Ovary (tissue), 9 donors: ENCODE data around the gene KRTAP10-12. TPM values are rescaled to one million over a fixed set of nuclear protein-coding genes. Genes with fewer than 3 reads are reported as not detected.

Experiments used
- DNase-seq, 5 donors: peaks; one replicate each; pipeline ENCODE4 v3.0.0-alpha.2; 2019 to 2020
- H3K27ac ChIP-seq, 2 donors: fragments of 200-600 bp; one replicate each; pipeline versions ENCODE4 v1.5.1 to v1.8.0; 2019 to 2022
- H3K27me3 ChIP-seq: fragments of 200-600 bp; one replicate; pipeline ENCODE4 v1.8.0; 2022
- H3K36me3 ChIP-seq: fragments of 200-600 bp; sonication (generic); one replicate; pipeline ENCODE4 v1.5.1; 2019
- H3K4me1 ChIP-seq: one replicate; pipeline ENCODE4 v1.8.1; 2013; ENCODE audit warnings: mild to moderate bottlenecking, moderate library complexity; ENCODE audit not compliant: insufficient read depth
- H3K4me3 ChIP-seq: fragments of 200-600 bp; sonication (generic); one replicate; pipeline ENCODE4 v1.5.1; 2017
- H3K9me3 ChIP-seq, 2 donors: fragments of 200-600 bp in 1 of 2; sonication (generic) in 1 of 2; one replicate each; pipeline versions ENCODE4 v1.5.1 to v1.8.1; 2013 to 2019; ENCODE audit warnings: mild to moderate bottlenecking in 1 of 2, moderate library complexity in 1 of 2
- EP300 ChIP-seq: sonication (generic); formaldehyde crosslinking; IDR thresholded peaks from one replicate; pipeline ENCODE4 v1.6.1; 2017; ENCODE audit warnings: antibody characterized with exemption
- POLR2A ChIP-seq: fragments of 450-650 bp; IDR thresholded peaks from one replicate; pipeline ENCODE4 v1.6.1; 2017; ENCODE audit warnings: antibody characterized with exemption, mild to moderate bottlenecking, moderate library complexity
- WGBS, 3 donors: extraction: QIAGEN DNeasy Blood & Tissue Kit in 1 of 3; methylation state at CpG; one replicate each; pipeline versions ENCODE4 v1.1.5 to v1.1.7; 2013 to 2017; 5-methylcytosine and 5-hydroxymethylcytosine counted together
- intact Hi-C, 4 donors: fragments of 100-400 bp; cut with DNase I; formaldehyde crosslinking; loops; one replicate each; pipeline versions ENCODE4 v1.11.0 to v1.15.1; 2022 to 2023
- polyA plus RNA-seq, 2 donors: library from polyadenylated mRNA; stranded (reverse); fragments of 200-250 nt in 1 of 2; fragments of 350-450 nt in 1 of 2; fragmentation: Illumina TruSeq in 1 of 2; extraction: RNeasy Lipid Tissue Mini Kit (QIAGEN cat#74804) in 1 of 2; gene quantifications; one replicate each; pipeline ENCODE4 v1.2.3, GENCODE V29; 2013 to 2014
- total RNA-seq, 7 donors: library from RNA; depleted of rRNA in 2 of 7; stranded (reverse); fragments of >200 nt in 2 of 7; fragmentation: NEBNext Ultra II Directional in 3 of 7; extraction: Animal tissue kit (Norgen Biotek cat#: 25700) in 3 of 7; gene quantifications; one replicate each; pipeline versions ENCODE4 v1.1.0 to v1.2.4, GENCODE V29; 2016 to 2023
- TF ChIP-seq, protein P1 (sequence below), 3 donors: fragments of 450-650 bp in 2 of 3; fragments of 200-600 bp in 1 of 3; IDR thresholded peaks; one replicate each; pipeline versions ENCODE4 v1.5.1 to v1.8.0; 2016 to 2022; ENCODE audit warnings: antibody characterized with exemption in 3 of 3, mild to moderate bottlenecking in 1 of 3
- donor health status: DM: no; HTN: no; CAD: no; lungs with moderate emphysema.
- donor health status: DM: no; HTN: no; CAD: no.
- donor health status: Bipolar disorder and iron deficiency.
- donor health status: DM: yes; HTN: yes; CAD: no.
- donor health status: DM: no; HTN: no; CAD: no.
- donor health status: DM: yes; HTN: yes; CAD: no.

Gene KRTAP10-12
- total and polyA plus RNA-seq, 9 donors: not detected

DNA sequence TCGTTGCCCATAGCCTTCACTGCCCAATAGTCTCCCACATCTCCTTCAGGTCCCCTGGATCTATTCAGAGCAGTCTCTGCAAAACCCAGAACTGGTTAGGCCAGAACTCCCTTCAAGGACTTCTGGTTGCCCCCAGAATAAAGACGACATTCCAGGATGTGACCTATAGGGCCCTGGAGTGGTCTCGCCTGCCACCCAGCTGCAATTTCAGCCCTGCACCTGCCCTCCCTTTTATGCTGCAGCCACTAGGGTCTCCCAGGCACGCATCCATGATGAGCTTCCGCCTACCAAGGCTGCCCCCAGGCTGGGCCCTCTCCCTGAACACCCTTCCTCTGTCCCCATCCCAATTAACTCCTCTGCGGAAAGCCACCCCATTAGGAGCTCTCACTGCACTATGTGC lies 21.6 kb downstream of the KRTAP10-12 start:
- TF ChIP-seq, protein P1, sequence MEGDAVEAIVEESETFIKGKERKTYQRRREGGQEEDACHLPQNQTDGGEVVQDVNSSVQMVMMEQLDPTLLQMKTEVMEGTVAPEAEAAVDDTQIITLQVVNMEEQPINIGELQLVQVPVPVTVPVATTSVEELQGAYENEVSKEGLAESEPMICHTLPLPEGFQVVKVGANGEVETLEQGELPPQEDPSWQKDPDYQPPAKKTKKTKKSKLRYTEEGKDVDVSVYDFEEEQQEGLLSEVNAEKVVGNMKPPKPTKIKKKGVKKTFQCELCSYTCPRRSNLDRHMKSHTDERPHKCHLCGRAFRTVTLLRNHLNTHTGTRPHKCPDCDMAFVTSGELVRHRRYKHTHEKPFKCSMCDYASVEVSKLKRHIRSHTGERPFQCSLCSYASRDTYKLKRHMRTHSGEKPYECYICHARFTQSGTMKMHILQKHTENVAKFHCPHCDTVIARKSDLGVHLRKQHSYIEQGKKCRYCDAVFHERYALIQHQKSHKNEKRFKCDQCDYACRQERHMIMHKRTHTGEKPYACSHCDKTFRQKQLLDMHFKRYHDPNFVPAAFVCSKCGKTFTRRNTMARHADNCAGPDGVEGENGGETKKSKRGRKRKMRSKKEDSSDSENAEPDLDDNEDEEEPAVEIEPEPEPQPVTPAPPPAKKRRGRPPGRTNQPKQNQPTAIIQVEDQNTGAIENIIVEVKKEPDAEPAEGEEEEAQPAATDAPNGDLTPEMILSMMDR (IDR thresholded peaks at IDR 0.05): no peak
- TF ChIP-seq EP300 (no peak), POLR2A (no peak)
- Histone ChIP-seq H3K27me3 (no peaks in the 10 kb centered on the region), H3K36me3 (no peaks in the 10 kb centered on the region), H3K4me3 (no peak overlapping the region), H3K27ac (no peak overlapping the region), H3K4me1 (no peaks in the 10 kb centered on the region), H3K9me3 (no peaks in the 10 kb centered on the region)
- intact Hi-C loops: no loop called here
- WGBS, 3 donors: 47 to 61% (median 54%) methylated on average over 6 of the region's 6 CpGs
- no peak for DNase-seq

DNA sequence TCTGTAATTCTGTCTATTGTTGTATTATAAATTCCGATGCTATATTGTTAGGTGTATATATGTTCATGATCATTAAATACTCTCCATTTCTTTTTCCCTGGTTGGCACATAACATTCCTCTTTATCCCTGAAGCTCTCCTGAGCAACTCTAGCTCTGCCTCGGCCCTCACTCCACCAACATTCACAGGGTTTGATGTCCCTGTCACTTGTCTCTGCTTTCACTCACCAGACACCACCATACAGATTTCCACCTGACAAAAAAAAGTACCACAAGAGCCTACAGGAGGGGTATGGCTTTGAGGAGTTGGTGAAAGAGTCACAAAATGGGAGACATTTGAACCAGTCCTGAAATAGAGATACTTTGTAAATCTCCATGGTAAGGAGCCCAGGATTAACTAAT lies 23.2 kb downstream of the KRTAP10-12 start:
- Histone ChIP-seq H3K4me1 (no peaks in the 10 kb centered on the region), H3K36me3 (no peaks in the 10 kb centered on the region), H3K27ac (no peak overlapping the region), H3K4me3 (no peak overlapping the region), H3K9me3 (no peaks in the 10 kb centered on the region), H3K27me3 (no peaks in the 10 kb centered on the region)
- WGBS, 3 donors: 76 to 87% (median 82%) methylated on average over 2 of the region's 2 CpGs
- TF ChIP-seq, protein P1 (IDR thresholded peaks at IDR 0.05): no peak
- TF ChIP-seq POLR2A (no peak), EP300 (no peak)
- intact Hi-C loops: loop anchor here in 1 of 4 donors (10.0 kb wide), 1 partner anchor 195 kb away; no protein-coding TSS in a partner anchor
- no peak for DNase-seq

DNA sequence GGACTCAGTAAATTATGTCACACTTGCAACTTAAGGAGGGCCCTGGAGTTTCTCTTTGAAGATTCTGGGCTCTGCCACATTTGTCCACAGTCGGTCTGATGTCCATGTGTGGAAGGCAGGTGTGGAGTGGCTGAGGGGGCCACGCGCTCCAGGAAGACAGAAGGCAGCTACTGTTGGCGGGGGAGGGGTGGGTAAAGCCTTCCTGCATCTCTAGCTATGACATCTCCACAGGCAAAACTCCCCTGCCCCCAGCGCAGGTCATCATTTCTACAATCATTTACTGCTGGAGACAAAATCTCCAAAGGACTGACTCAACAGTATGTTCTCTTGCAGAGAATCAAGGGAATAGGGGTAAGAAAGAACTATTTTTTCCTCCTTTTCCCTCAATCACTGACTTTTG lies 25.8 kb downstream of the KRTAP10-12 start:
- Histone ChIP-seq H3K36me3 (no peaks in the 10 kb centered on the region), H3K27ac (no peak overlapping the region), H3K27me3 (no peaks in the 10 kb centered on the region), H3K9me3 (no peaks in the 10 kb centered on the region), H3K4me1 (no peaks in the 10 kb centered on the region), H3K4me3 (no peak overlapping the region)
- no peak for DNase-seq
- intact Hi-C loops: loop anchor here in 1 of 4 donors (10.0 kb wide), 1 partner anchor 198 kb away; no protein-coding TSS in a partner anchor
- TF ChIP-seq, protein P1 (IDR thresholded peaks at IDR 0.05): no peak
- no peak for TF ChIP-seq POLR2A
- no peak for TF ChIP-seq EP300
- WGBS, 3 donors: 32 to 40% (median 38%) methylated on average over 5 of the region's 5 CpGs

DNA sequence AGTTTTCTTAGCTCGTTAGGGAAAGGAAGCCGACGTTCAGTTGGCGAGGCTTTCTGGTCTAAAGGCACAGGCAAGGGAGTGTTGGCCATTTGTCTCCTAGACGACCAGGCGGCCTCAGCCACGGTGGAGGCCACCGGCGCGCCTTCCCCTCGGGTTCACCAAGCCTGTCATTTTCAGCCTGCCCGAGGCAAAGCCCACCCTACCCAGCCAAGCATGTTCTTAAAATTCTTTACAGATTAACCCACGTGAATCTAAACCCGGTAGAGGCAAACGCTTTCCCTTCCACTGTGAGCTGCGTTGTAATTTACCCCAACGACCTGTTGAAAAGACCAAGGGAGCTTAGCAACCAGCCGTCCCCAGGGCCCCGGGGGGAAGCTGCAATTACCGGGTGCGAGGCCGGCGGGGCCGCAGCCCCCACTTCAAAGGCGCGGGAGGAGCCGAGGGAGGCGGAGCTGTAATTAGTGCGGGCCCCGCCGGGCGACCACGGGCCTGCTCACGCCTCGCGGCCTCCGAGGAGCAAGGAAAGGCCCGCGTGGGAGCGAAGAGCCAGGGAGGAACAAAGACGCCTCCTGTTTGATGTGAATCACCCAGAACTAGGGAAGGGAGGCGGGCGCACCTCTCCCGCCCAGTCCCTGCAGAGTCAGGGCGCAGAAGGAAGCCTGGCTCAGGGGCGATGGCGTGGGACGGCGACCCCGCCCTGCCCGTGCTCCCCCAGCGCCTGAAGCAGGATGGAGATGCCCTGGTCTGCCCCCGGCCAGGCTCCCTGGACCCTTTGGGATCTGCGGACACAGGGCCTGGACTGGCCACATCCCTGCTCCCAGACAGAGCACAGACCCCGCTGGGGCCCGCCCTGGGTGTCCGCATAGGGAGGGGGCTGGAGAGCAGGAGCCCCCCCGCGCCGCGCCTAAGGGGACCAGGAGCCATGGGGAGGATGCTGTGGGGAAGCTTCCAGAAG lies 26.5 kb downstream of the KRTAP10-12 start:
- H3K4me3 ChIP-seq: no peak overlapping the region
- TF ChIP-seq EP300 (no peak), POLR2A (no peak)
- TF ChIP-seq, protein P1 (IDR thresholded peaks at IDR 0.05): no peak
- H3K27me3 ChIP-seq: no peaks in the 10 kb centered on the region
- no peak for DNase-seq
- WGBS, 3 donors: 11 to 19% (median 13%) methylated on average over 45 to 61 of the region's 61 CpGs
- intact Hi-C loops: loop anchor here in 1 of 4 donors (10.0 kb wide), 1 partner anchor 199 kb away; no protein-coding TSS in a partner anchor
- H3K9me3 ChIP-seq: no peaks in the 10 kb centered on the region
- H3K27ac ChIP-seq: no peak overlapping the region
- no peaks in the 10 kb centered on the region for H3K36me3 ChIP-seq
- H3K4me1 ChIP-seq: no peaks in the 10 kb centered on the region
